DND-41 (cell line): ENCODE data around the gene FOSB.

Experiments used
- ATAC-seq: fragments of 200-7000 bp; cut with Tn5 transposase; 3 replicates; pipeline ENCODE4 v1.9.1; 2021; ENCODE audit warnings: low read depth; ENCODE audit not compliant: insufficient read depth
- DNase-seq: peaks from one replicate; pipeline ENCODE4 v3.0.0-alpha.2; 2020
- H2AFZ ChIP-seq: 2 replicates; pipeline ENCODE4 v1.6.0; 2012; ENCODE audit warnings: low read depth, low read length
- H3K27ac ChIP-seq: 2 replicates; pipeline ENCODE4 v1.5.1; 2012; ENCODE audit warnings: low read length, inconsistent platforms
- H3K27me3 ChIP-seq: fragments of 200-600 bp; sonication (generic); 2 replicates; pipeline ENCODE4 v1.6.0; 2012; ENCODE audit warnings: low read length, mild to moderate bottlenecking, inconsistent platforms; ENCODE audit not compliant: insufficient read depth, poor library complexity
- H3K36me3 ChIP-seq: 2 replicates; pipeline ENCODE4 v1.5.1; 2012; ENCODE audit warnings: low read length, inconsistent platforms; ENCODE audit not compliant: insufficient read depth
- H3K4me1 ChIP-seq: 2 replicates; pipeline ENCODE4 v1.5.1; 2012; ENCODE audit warnings: mild to moderate bottlenecking, low read length; ENCODE audit not compliant: insufficient read depth
- H3K4me2 ChIP-seq: 2 replicates; pipeline ENCODE4 v1.6.0; 2012; ENCODE audit warnings: mild to moderate bottlenecking, moderate library complexity, low read length, inconsistent platforms; ENCODE audit not compliant: insufficient read depth
- H3K4me3 ChIP-seq, 2 experiments: fragments of 200-600 bp in 1 of 2; shearing (Covaris generic) in 1 of 2; 2 replicates each; pipeline ENCODE4 v1.5.1; 2012 to 2016; ENCODE audit warnings: inconsistent platforms in 2 of 2, low read length in 2 of 2, mild to moderate bottlenecking in 2 of 2, low read depth in 1 of 2, moderate library complexity in 1 of 2
- H3K79me2 ChIP-seq: 2 replicates; pipeline ENCODE4 v1.6.0; 2012; ENCODE audit warnings: low read length, inconsistent platforms; ENCODE audit not compliant: insufficient read depth
- H3K9ac ChIP-seq: 2 replicates; pipeline ENCODE4 v1.6.0; 2012; ENCODE audit warnings: low read depth, mild to moderate bottlenecking, inconsistent platforms, low read length, moderate library complexity
- H3K9me3 ChIP-seq: 2 replicates; pipeline ENCODE4 v1.5.1; 2012; ENCODE audit warnings: low read length, moderate library complexity, mild to moderate bottlenecking, inconsistent platforms; ENCODE audit not compliant: insufficient read depth, severe bottlenecking
- H4K20me1 ChIP-seq: 2 replicates; pipeline ENCODE4 v1.6.0; 2012; ENCODE audit warnings: low read length; ENCODE audit not compliant: insufficient read depth
- EZH2 ChIP-seq: IDR thresholded peaks from 3 replicates; pipeline ENCODE4 v1.6.1; 2012; ENCODE audit warnings: borderline replicate concordance, low read depth, mild to moderate bottlenecking, moderate library complexity, low read length, inconsistent platforms; ENCODE audit not compliant: severe bottlenecking
- TF ChIP-seq, protein P1 (sequence below): IDR thresholded peaks from 2 replicates; pipeline ENCODE4 v1.5.1; 2012; ENCODE audit warnings: borderline replicate concordance, low read length, moderate library complexity, mild to moderate bottlenecking; ENCODE audit not compliant: poor library complexity, severe bottlenecking; ENCODE audit errors: extremely low read depth

The FOSB gene

DNA sequence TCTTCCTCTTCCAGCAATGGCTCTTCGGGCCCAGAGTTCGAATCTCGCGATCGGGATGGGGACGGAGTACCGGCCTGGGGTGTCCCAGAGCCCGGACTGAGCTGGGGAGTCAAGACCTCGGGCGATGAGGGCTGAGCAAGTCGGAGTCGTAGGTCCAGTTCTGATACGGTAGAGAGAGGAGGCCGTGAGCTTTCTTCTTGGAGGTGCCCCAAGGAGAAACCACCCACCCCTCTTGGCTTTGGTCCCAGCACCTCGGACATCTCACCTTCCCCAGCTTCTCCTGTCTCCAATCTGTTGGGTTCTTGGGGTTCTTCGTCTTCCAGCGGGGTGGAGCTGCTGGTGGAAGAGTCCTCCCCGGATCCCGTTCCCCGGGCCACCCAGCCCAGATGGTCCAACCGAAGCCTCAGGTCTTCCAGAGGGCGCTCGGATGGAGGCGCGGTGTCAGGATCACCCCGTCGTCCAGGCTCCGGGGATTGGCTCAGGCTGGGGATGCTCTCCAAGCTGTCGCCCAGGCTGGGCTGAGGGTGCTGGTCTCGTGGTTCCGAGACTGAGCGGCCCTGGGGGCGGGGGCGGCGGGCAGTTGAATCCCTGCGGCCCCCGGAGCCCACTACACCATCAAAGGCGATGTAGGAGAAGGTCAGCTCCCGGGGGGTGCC is 26.6 kb downstream of the FOSB start:
- no peak overlapping the region for H3K27ac ChIP-seq

GRCh38 chr19:45495178-45495577 is 27.4 kb downstream of the FOSB start:
- no peak overlapping the region for H3K27ac ChIP-seq
- peaks cover 24% of the 10 kb centered on the region for H3K4me1 ChIP-seq
- no peak overlapping the region for H3K9ac ChIP-seq
- ATAC-seq = no peak
- TF ChIP-seq, protein P1, sequence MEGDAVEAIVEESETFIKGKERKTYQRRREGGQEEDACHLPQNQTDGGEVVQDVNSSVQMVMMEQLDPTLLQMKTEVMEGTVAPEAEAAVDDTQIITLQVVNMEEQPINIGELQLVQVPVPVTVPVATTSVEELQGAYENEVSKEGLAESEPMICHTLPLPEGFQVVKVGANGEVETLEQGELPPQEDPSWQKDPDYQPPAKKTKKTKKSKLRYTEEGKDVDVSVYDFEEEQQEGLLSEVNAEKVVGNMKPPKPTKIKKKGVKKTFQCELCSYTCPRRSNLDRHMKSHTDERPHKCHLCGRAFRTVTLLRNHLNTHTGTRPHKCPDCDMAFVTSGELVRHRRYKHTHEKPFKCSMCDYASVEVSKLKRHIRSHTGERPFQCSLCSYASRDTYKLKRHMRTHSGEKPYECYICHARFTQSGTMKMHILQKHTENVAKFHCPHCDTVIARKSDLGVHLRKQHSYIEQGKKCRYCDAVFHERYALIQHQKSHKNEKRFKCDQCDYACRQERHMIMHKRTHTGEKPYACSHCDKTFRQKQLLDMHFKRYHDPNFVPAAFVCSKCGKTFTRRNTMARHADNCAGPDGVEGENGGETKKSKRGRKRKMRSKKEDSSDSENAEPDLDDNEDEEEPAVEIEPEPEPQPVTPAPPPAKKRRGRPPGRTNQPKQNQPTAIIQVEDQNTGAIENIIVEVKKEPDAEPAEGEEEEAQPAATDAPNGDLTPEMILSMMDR = no peak
- TF ChIP-seq EZH2 = no peak
- no peaks in the 10 kb centered on the region for H3K27me3 ChIP-seq
- H3K9me3 ChIP-seq = no peaks in the 10 kb centered on the region
- no peak overlapping the region for H2AFZ ChIP-seq
- H3K4me3 ChIP-seq = no peak overlapping the region
- no peak for DNase-seq
- H3K79me2 ChIP-seq = no peaks in the 10 kb centered on the region
- no peaks in the 10 kb centered on the region for H3K36me3 ChIP-seq
- H4K20me1 ChIP-seq = peaks cover 4% of the 10 kb centered on the region
- H3K4me2 ChIP-seq = no peak overlapping the region

More for the DNA sequence above, 26.6 kb downstream of the FOSB start:
- Histone ChIP-seq H3K27me3 (no peaks in the 10 kb centered on the region), H3K4me2 (no peak overlapping the region), H2AFZ (no peak overlapping the region), H3K79me2 (no peaks in the 10 kb centered on the region), H3K4me3 (no peak overlapping the region), H3K9ac (no peak overlapping the region), H3K9me3 (no peaks in the 10 kb centered on the region), H3K4me1 (peaks cover 24% of the 10 kb centered on the region), H4K20me1 (peaks cover 4% of the 10 kb centered on the region), H3K36me3 (no peaks in the 10 kb centered on the region)
- ATAC-seq (no peak), DNase-seq (no peak)
- TF ChIP-seq EZH2 = no peak
- TF ChIP-seq, protein P1 = no peak

- H3K4me1 ChIP-seq = peaks cover 24% of the 10 kb centered on the region
- no peaks in the 10 kb centered on the region for H3K27me3 ChIP-seq
- H3K4me2 ChIP-seq = peak overlapping the region; percentile 98
- no peaks in the 10 kb centered on the region for H3K79me2 ChIP-seq
- H3K9ac ChIP-seq = peak overlapping the region; percentile 67
- no peaks in the 10 kb centered on the region for H3K36me3 ChIP-seq
- peak overlapping the region; percentile 39 to 74; a peak in 3 of 4 replicates for H3K4me3 ChIP-seq
- DNase-seq (peak; percentile 75), ATAC-seq (peak; percentile 71)
- peak overlapping the region; percentile 63 for H2AFZ ChIP-seq
- TF ChIP-seq EZH2 = no peak
- TF ChIP-seq, protein P1 = no peak
- H4K20me1 ChIP-seq = peaks cover 4% of the 10 kb centered on the region
- H3K27ac ChIP-seq = 0 out of 2 replicates have a peak overlapping the region, but pooled peaks have one; percentile 23
- no peaks in the 10 kb centered on the region for H3K9me3 ChIP-seq
Observed at GRCh38 chr19:45496349-45496953, 28.7 kb downstream of the FOSB start.
